ENCODE measurements around the gene ARHGEF12. TPM values are rescaled to one million over a fixed set of nuclear protein-coding genes. Genes with fewer than 3 reads are reported as not detected.

The ARHGEF12 gene
- total RNA-seq, 1 donor from 2014 or later: 83.1 TPM

- peaks cover 8% of the 10 kb centered on the region for H3K36me3 Mint-ChIP-seq (ENCODE audit: low read depth, unreplicated experiment)
- Histone ChIP-seq H3K27ac (ENCODE audit: low read depth, low read length) (no peak overlapping the region), H3K4me3 (ENCODE audit: insufficient read depth, low read depth, low read length) (no peak overlapping the region), H2AFZ (ENCODE audit: low read depth, low read length) (no peak overlapping the region), H3K36me3 (ENCODE audit: insufficient read depth, low read length) (no peaks in the 10 kb centered on the region), H3K79me2 (ENCODE audit: insufficient read depth, low read length) (peaks cover 98% of the 10 kb centered on the region), H3K9ac (ENCODE audit: low read length) (no peak overlapping the region), H3K4me1 (ENCODE audit: insufficient read depth, low read length) (peaks cover 8% of the 10 kb centered on the region), H3K9me3 (ENCODE audit: insufficient read depth, low read depth, low read length) (no peaks in the 10 kb centered on the region), H4K20me1 (ENCODE audit: insufficient read depth, low read length) (peaks cover 66% of the 10 kb centered on the region), H3K4me2 (ENCODE audit: low read length) (no peak overlapping the region), H3K27me3 (ENCODE audit: insufficient read depth, low read length) (no peaks in the 10 kb centered on the region)
- no peak overlapping the region for H3K27ac Mint-ChIP-seq (ENCODE audit: unreplicated experiment)
- FAIRE-seq (no peak), DNase-seq (ENCODE audit: low read depth) (no peak)
- H3K9me3 Mint-ChIP-seq (ENCODE audit: unreplicated experiment): peaks cover 2% of the 10 kb centered on the region
- H3K4me1 Mint-ChIP-seq (ENCODE audit: low read depth, unreplicated experiment): peaks cover 46% of the 10 kb centered on the region
- no peaks in the 10 kb centered on the region for H3K27me3 Mint-ChIP-seq (ENCODE audit: low read depth, unreplicated experiment)
- TF ChIP-seq CTCF (IDR thresholded peaks at IDR 0.05; ENCODE audit: insufficient read depth, low read depth, low read length) (no peak), EZH2 (IDR thresholded peaks at IDR 0.05; ENCODE audit: insufficient read depth, low read length) (no peak)
- peak overlapping the region; percentile 36 for H3K4me3 Mint-ChIP-seq (ENCODE audit: unreplicated experiment)
Measured at GRCh38 chr11:120386318-120386717, 50.1 kb downstream of the ARHGEF12 start.

- Mint-ChIP-seq H3K4me3 (ENCODE audit: unreplicated experiment) (no peak overlapping the region), H3K27ac (ENCODE audit: unreplicated experiment) (no peak overlapping the region), H3K36me3 (ENCODE audit: low read depth, unreplicated experiment) (peaks cover 8% of the 10 kb centered on the region), H3K9me3 (ENCODE audit: unreplicated experiment) (peaks cover 2% of the 10 kb centered on the region), H3K27me3 (ENCODE audit: low read depth, unreplicated experiment) (no peaks in the 10 kb centered on the region), H3K4me1 (ENCODE audit: low read depth, unreplicated experiment) (peaks cover 46% of the 10 kb centered on the region)
- H3K9ac ChIP-seq (ENCODE audit: low read length): no peak overlapping the region
- TF ChIP-seq CTCF (IDR thresholded peaks at IDR 0.05; ENCODE audit: insufficient read depth, low read depth, low read length) (no peak), EZH2 (IDR thresholded peaks at IDR 0.05; ENCODE audit: insufficient read depth, low read length) (no peak)
- H2AFZ ChIP-seq (ENCODE audit: low read depth, low read length): no peak overlapping the region
- H3K4me1 ChIP-seq (ENCODE audit: insufficient read depth, low read length): peaks cover 9% of the 10 kb centered on the region
- H3K36me3 ChIP-seq (ENCODE audit: insufficient read depth, low read length): no peaks in the 10 kb centered on the region
- H3K4me3 ChIP-seq (ENCODE audit: insufficient read depth, low read depth, low read length): no peak overlapping the region
- H3K79me2 ChIP-seq (ENCODE audit: insufficient read depth, low read length): peaks cover 98% of the 10 kb centered on the region
- no peaks in the 10 kb centered on the region for H3K9me3 ChIP-seq (ENCODE audit: insufficient read depth, low read depth, low read length)
- no peak overlapping the region for H3K4me2 ChIP-seq (ENCODE audit: low read length)
- no peak overlapping the region for H3K27ac ChIP-seq (ENCODE audit: low read depth, low read length)
- DNase-seq (ENCODE audit: low read depth) (no peak), FAIRE-seq (peak; percentile 34)
- H4K20me1 ChIP-seq (ENCODE audit: insufficient read depth, low read length): peaks cover 63% of the 10 kb centered on the region
- H3K27me3 ChIP-seq (ENCODE audit: insufficient read depth, low read length): no peaks in the 10 kb centered on the region
Measured at GRCh38 chr11:120386774-120387371, 50.7 kb downstream of the ARHGEF12 start.

- Histone ChIP-seq H3K79me2 (ENCODE audit: insufficient read depth, low read length) (peaks cover 99% of the 10 kb centered on the region), H2AFZ (ENCODE audit: low read depth, low read length) (no peak overlapping the region), H3K4me2 (ENCODE audit: low read length) (no peak overlapping the region), H4K20me1 (ENCODE audit: insufficient read depth, low read length) (peaks cover 64% of the 10 kb centered on the region), H3K4me3 (ENCODE audit: insufficient read depth, low read depth, low read length) (no peak overlapping the region), H3K9me3 (ENCODE audit: insufficient read depth, low read depth, low read length) (no peaks in the 10 kb centered on the region), H3K27me3 (ENCODE audit: insufficient read depth, low read length) (no peaks in the 10 kb centered on the region), H3K36me3 (ENCODE audit: insufficient read depth, low read length) (no peaks in the 10 kb centered on the region), H3K27ac (ENCODE audit: low read depth, low read length) (no peak overlapping the region), H3K4me1 (ENCODE audit: insufficient read depth, low read length) (peaks cover 19% of the 10 kb centered on the region), H3K9ac (ENCODE audit: low read length) (no peak overlapping the region)
- Mint-ChIP-seq H3K4me1 (ENCODE audit: low read depth, unreplicated experiment) (peaks cover 53% of the 10 kb centered on the region), H3K9me3 (ENCODE audit: unreplicated experiment) (peaks cover 2% of the 10 kb centered on the region), H3K27me3 (ENCODE audit: low read depth, unreplicated experiment) (no peaks in the 10 kb centered on the region), H3K36me3 (ENCODE audit: low read depth, unreplicated experiment) (peaks cover 8% of the 10 kb centered on the region), H3K4me3 (ENCODE audit: unreplicated experiment) (no peak overlapping the region), H3K27ac (ENCODE audit: unreplicated experiment) (no peak overlapping the region)
- no peak for DNase-seq (ENCODE audit: low read depth)
- TF ChIP-seq CTCF (IDR thresholded peaks at IDR 0.05; ENCODE audit: insufficient read depth, low read depth, low read length) (no peak), EZH2 (IDR thresholded peaks at IDR 0.05; ENCODE audit: insufficient read depth, low read length) (no peak)
- no peak for FAIRE-seq
Measured at GRCh38 chr11:120388261-120388660, 52.0 kb downstream of the ARHGEF12 start.
